HG02588 (cell line): ENCODE data around the gene SDR9C7.
"Not testable (repeated sequence)": the region's sequence is repeated elsewhere in the genome, so short reads cannot be mapped to it uniquely, and the experiment has no call there.

Source experiments
- ATAC-seq: cut with Tn5 transposase; IDR thresholded peaks from one replicate; pipeline ENCODE4 v1.9.1; 2021; ENCODE audit warnings: mild to moderate bottlenecking, moderate library complexity; ENCODE audit not compliant: unreplicated experiment

Gene SDR9C7

DNA sequence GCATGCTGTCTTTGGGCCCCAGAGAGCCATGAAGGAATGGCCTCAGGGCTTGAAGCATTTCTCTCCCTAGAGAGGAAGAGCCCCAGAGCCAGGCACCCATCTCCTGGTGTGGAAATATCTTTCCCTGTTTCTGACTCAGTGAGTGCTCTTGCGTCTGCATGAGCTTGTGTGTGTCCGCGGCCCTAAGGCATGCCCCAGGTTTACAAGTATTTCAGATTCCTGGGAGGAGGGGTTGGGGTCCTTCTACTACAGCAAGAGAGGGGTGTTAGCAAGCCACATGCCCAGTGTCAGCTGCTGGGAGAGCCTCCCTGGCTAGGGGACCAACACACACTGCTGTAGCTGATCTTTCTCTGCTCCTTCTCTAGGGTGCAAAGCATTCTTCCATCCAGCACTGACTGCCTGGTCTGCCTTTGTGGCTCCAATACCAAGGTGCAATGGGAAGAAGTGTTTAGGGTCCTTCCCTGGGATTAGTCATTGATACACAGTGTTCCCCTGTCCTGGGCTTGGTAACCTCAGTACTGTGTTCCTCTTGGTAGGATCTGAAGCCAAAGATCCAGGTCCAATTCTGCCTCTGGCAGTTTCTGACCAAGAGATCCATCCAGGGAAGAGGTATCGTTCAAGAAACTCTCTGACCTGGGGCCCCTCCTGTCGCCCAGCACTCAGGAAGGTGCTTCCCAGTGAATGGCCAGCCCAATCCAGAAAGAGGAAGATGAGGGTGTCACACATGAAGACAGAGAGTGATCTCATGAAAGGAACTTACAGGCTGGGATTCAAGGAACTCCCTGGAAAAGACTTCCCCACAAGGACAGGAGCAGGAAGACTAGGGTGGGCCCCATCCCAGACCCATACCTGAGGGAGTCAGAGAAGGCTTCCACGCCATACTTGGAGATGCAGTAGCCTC lies 20.1 kb upstream of the SDR9C7 start:
- no peak for ATAC-seq

DNA sequence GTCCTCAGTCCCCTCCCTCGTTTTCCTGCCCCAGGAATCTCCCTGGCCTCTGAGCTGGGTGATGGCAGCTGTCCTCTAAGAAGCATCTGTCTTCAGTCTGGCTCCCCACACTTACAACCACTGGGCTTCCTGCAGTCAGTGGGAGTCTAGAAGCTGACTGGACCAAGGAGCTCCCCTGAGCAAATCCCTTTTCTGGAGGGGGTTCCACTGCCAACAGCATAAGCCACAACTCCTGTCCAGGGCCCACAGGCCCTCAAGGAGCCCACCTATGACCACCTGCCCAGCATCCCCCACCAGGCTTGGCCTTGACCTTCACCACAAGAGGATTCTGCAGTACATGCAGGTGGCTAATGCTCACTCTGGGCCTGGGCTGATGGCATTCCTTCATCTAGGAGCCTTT lies 19.1 kb upstream of the SDR9C7 start:
- ATAC-seq = no peak

DNA sequence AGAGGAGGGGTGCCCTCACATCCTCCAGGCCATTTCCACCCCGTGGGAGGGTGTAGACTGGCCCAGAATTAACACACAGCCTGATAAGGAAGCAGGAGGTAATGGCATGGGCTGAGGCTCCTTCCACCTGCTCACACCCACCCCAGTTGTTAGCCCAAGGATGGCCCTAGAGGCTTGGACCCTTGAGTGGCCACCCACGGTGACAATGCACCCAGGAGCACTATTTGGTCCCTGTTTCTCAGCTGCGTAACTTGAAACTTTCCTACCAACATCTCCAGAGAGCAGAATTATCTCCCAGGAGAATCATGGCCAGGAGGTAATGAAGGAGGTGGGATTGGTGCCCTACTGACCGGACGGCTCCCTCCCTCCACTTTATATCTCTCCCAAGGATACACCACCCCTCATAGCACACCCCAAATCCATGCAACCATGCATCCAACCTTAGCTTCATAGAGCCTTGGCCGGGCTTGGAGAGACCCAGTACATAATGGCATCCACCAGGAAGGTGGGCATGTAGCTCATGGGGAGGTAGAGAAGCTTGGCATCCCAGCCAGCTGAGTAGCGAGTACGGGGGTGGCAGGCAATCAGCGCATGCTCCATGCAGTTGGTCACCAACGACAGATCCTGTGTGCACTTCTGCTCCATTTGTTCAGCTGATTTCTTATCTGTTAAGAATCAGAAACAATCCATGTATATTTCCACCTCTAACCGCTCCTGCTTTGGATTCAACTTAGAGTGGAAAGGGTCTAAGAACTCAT lies 17.6 kb upstream of the SDR9C7 start:
- no peak for ATAC-seq

DNA sequence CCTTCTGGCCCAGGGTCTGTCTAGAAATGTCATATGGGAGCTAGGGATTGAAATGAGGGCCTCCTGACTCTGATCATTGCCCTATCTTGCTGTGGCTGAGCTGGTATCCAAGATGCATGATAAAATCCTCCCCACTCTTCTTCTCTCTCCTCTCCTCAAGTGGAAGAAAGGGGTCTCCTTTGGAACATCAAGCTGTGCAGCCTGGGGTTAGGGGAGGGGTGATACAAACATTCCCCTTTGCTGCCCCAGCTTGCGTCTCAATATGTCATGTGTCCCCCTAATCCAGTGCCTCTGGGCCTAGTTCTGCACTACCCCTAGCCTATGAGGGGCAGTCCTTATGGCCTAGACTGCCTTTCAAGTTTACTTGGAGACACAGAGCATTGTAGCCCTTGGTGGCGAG lies 14.7 kb upstream of the SDR9C7 start:
- no peak for ATAC-seq

DNA sequence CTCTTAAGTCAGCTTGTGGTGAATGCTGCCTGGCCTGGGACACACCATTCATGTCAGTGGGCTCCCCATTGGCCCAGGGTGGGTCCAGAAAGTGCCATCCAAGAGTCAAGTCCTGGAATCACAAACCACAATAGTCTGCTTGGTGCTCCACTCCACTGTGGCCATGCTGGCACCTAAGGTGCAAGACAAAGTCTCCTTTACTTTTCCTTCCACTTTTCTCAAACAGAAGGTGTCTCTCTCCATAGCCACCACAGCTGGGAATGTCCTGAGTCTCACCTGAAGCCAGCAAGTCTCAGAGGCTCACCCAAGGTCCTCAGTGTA lies 14.2 kb upstream of the SDR9C7 start:
- ATAC-seq = no peak

DNA sequence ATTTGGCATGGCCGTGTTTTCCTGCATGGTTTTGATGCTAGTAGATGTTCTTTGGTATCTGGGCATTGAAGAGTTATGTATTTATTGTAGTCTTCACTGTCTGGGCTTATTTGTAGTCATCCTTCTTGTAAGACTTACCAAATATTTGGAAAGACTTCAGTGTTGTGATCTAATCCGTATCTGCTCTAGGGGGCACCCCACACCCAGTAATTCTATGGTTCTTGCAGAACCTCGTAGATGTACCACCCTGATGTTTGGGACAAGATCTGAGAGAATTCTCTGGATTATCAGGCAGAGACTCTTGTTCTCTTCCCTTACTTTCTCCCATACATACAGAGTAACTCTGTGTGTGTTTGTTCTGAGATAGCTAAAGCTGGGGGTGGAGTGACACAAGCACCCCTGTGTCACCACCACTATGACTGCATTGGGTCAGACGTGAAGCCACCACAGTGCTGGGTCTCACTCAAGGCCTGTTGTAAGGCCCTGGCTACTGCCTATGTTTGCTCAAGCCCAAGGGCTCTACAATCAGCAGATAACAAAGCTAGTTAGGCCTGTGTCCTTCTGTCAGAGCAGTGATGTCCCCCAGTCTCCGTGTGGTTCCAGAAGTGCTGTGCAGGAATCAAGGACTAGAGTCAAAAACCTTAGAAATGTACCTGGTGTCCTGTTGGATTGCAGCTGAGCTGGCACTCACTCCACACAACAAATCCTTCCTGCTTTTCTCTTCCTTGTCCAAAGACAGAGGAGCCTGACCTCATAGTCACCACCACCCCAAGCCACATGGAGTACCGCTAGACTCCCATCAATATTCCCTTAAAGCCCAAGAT lies 13.6 kb upstream of the SDR9C7 start:
- no peak for ATAC-seq

DNA sequence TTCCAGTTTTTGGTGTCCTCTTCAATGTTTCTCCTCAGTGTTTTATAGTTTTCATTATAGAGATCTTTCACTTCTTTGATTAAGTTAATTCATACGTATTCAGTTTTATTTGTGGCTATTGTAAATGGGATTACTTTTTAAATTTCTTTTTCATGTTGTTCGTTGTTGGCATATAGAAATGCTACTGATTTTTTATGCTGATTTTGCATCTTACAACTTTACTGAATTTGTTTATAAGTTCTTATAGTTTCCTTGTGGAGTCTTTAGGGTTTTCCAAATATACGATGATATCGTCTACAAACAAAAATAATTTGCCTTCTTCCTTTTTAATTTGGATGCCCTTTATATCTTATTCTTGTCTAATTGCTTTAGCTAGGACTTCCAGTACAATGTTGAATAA lies 9.7 kb upstream of the SDR9C7 start:
- no peak for ATAC-seq

DNA sequence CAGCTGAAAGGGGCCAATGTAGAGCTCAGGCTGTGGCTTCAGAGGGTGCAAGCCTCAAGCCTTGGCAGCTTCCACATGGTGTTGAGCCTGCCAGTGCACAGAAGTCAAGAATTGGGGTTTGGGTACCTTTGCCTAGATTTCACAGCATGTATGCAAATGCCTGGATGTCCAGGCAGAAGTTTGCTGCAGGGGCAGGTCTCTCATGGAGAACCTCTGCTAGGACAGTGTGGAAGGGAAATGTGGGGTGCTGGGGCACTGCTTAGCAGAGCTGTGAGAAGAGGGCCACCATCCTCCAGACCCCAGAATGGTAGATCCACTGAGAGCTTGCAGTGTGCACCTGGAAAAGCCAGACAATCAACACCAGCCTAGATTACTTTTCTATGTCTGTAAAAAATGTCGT lies 9.2 kb upstream of the SDR9C7 start:
- not testable (repeated sequence) for ATAC-seq

DNA sequence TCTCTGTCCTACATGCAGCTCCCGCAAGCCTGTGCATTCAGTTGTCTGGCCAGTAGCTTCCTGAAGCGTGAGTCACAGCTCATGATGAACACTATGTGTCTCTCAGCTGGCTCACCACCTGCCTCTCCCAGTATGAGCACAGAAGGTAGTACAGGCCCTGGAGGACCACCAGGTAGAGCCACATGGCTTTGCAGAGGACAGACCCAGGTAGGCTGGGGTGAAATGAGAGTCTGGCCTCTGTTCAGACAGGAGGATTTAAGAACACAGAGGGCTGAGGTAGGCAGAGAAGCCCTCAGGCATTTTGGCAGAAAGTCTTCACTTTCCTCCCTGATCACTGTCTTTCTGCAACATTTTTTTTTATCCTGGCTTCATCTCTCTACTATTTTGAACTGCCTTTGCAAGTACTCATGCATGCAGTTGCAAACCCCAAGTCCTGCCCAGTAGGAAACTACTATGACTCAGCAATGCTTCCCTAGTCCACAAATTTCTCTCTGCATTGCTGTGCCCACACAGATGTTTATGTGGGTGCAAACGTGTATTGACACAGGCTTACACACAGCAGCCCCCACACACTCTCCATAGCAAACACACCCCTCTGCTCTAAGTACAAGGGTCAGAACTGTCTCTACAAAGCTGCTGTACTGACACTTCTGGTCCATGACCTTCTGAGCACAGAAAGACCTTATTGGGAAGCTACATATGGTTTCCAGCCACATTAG lies 7.2 kb upstream of the SDR9C7 start:
- no peak for ATAC-seq

DNA sequence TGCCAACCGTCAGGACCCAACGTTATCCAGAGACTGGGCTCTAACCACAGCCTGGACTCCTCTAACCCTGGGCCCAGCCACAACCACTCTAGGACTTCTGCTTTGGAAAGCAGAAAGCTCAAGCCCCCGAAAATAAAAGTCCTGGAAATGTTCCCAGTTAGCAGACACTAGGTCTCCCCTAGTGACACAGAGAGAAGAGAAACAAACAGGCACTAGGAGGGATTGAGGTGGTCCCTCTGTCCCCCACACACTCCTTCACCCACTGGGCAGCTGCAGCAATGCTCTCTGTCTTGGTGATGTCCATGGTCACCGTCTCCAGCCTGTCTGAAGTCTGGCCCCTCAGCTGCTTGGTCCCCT lies 6.7 kb upstream of the SDR9C7 start:
- ATAC-seq = not testable (repeated sequence)

DNA sequence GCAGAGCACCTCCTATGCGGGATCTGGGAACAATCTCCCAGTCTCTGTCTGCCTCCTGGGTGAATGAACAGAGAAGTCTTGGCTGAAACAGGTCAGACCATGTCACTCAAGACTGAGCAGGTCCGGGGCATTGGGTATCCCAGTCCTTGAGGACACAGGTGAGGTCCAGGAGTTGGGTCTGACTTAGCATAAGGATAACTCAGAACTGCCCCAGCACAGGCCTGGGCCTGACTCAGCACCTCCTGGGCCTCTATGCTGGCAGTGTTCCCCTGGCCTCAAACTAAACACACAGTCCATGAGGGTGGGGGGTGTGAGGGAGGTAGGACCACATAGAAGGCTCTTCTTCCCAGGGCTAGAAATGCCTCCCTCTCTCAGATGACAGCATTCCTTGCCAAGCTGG lies 1.5 kb upstream of the SDR9C7 start:
- ATAC-seq = no peak

DNA sequence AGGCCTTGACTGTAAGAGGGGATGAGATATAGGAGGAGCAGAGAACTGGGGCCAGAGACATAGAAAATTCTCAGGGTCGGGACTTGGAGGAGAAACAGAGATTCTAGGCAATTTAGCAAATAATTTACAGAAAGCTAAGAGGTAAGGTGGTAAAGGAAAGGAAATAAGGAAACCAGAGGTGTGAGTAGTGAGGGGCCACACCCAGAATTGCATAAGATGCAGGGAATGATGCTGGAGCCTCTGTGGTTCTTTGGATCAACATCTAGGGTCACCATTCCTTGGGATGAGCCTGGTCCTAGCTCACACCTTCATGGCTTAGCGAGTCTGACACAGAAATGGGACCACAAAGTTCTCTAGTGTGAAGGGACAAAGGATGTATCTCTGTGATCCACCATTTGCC lies 949 bp upstream of the SDR9C7 start:
- no peak for ATAC-seq

DNA sequence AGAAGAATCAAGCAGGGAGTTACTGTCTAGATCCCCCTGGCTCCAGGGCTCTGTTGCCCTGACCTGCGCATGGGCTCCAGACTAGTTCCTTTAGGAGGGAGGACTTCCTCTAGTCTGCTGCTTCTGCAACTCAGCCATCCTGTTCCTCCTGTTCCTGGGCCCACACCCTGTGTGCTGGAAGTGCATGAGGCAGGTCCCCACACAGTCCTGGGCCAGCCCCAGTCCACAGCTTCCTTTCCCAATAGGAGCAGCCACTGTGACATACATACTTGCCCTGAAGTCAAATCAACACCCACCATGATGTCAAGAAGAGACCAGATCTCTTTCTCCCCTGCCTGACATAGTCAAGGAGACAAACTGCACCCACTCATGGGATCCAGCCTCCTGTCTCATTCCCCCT lies 1.3 kb downstream of the SDR9C7 start:
- ATAC-seq = no peak

DNA sequence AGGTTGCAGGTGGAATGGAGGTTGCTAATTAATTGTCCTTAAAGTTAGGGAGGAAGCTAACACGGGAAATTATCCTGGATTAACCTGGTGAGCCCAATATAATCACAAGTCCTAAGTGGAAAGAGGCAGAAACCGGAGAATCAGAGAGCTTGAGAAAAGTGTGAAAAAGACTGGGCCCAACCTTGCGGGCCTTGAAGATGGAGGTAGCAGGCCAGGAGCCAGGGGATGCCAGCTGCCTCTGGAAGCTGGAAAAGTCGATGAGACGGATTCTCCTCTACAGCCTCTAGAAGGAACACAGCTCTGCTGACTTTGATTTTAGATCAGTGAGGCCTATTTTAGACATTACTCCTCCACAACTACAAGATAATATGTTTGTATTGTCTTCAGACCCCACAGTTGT lies 2.1 kb downstream of the SDR9C7 start:
- no peak for ATAC-seq

DNA sequence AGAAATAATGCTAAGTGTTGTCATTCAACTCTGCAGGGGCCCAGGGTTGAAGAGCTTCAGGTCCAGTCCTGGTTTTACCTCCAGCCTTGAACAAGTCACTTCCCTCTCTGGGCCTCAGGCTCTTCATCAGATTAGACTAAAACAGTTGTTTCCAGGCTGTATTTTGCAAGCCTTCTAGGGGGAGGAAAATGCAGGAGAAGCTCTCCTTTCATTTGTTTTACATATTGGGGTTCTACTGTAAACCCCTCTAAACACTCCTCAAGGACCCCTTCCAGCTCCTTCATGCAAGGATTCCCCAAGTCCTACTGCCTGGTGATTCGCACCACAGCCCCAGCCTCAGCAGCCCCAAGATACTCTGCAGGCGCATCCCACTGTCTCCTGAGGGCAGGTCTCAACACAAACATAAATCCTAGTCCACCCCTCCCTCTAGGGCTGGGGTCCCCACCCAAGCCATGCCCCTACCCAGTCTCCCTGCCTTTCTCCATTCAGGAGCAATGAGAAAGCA lies 2.7 kb downstream of the SDR9C7 start:
- no peak for ATAC-seq

DNA sequence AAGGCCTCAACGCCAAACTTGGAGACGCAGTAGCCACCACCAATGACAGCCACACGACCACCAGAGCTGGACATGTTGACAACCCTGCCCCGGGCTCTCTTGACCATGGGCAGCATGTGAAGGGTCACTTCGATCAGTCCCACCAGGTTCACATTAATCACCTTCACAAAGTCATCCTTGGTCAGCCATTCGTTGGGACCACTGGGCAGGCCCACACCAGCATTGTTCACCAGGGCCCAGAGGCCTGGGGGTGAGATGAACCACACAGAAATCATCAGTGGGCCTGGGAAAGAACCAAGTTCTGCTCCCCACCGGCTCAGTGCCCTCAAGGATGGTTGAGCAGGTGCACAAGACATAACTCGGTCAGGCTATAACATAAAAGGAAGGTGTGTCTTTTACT lies 4.0 kb downstream of the SDR9C7 start:
- no peak for ATAC-seq

DNA sequence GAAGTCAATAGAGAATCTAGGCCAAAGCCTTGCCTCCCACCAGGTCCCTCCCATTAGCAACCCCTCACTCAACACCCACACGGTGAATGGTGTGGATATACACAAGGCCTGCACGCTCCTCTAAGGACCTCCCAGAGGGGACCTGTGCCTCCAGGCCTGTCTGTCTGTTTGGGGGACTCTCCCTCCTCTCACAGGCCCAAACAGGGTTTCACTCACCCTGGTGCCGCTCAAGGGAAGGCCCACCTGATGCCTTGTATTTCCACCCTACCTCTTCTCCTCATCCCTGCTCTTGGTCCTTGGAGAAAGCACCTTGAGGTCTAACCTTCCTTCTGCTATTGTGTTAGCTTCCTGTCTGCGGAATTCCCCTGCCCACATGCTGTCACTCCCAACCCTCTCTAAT lies 4.4 kb downstream of the SDR9C7 start:
- no peak for ATAC-seq

DNA sequence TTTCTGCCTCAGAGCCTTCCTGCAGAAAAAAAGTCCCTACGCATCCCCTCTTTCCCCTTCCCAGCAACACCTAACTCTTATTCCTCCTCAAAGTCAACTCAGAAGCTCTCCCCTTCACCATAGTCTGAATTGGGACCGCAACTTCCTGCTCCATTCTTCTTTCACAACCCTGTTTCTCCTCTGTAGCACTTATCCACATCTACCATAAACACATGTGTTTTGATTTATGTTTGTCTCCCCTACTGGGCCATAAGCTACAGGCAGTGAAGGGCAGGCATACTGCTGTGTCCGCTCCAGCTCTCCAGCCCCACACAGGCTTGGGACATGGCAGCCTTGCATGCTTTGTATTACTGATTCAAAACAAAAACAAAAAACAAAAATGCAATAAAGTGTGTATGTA lies 5.9 kb downstream of the SDR9C7 start:
- no peak for ATAC-seq

DNA sequence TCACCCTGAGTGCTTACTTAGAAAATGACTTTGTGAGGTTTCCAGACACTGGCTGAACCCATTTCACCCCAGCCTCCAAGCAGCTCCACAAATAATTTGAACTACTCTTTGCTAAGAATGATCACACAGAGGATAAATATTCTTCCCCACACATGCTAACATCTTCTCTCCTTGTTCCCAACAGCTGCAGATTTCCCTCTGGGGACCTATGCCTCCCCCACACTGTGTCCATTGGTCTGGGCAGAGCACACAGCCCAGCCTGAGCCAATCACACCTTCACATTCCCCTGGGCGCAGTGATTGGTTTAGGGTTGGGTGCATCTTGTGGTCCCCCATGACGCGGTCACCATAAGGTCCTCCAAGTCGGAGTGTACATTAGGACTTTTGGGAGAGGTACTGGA lies 6.9 kb downstream of the SDR9C7 start:
- ATAC-seq = no peak

DNA sequence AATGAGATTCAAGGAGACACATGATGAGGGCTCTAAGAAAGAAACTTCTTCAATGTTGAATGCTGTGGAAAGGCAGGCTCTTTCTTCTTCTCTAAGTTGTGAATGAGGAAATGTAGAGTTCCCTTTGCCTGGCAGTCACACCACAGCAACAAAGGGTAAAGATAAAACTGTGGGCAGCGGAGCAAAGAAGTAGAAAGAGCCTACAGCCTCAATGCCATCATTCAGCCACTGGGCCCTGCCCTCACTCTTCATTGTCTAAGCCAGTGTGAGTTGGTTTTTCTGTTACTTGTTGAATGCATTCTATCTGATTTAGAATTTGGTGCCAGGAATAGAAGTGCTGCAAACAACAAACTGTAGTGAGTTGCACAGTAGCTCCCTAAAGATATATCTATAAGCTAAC lies 12.2 kb downstream of the SDR9C7 start:
- no peak for ATAC-seq

DNA sequence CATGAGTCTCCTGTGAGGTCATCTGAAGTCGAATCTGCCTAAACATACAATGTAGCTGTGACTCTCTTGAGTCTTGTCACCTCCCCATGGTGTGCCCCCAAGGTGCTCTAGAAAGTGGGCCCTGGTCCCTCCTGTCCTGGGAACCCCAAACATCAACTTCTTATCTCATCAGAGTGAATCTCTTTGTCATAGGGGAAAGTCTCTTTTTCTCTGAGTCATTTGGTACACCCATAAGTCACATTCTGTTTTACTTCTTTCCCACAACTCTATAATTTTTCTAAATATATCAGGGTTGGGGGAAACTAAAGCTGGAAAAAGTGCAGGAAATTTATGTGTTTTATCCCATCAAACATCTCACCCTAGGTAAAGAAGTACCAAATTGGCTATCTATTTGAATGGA lies 12.9 kb downstream of the SDR9C7 start:
- ATAC-seq = no peak
